AG09319 (cell line): ENCODE data around the gene ELOF1.
A peak's percentile ranks its signal among the peaks of the same experiment; 100 is the strongest.
"Not testable (repeated sequence)": the region's sequence is repeated elsewhere in the genome, so short reads cannot be mapped to it uniquely, and the experiment has no call there.

Experiments
- DNase-seq: peaks from one replicate; pipeline ENCODE4 v3.0.0-alpha.2; 2010; ENCODE audit warnings: low read depth; ENCODE audit errors: extremely low read depth
- TF ChIP-seq, protein P1 (sequence below): IDR thresholded peaks from 2 replicates; pipeline ENCODE4 v1.5.1; 2011; ENCODE audit warnings: low read depth, mild to moderate bottlenecking, inconsistent platforms, low read length, moderate library complexity

Gene ELOF1

DNA sequence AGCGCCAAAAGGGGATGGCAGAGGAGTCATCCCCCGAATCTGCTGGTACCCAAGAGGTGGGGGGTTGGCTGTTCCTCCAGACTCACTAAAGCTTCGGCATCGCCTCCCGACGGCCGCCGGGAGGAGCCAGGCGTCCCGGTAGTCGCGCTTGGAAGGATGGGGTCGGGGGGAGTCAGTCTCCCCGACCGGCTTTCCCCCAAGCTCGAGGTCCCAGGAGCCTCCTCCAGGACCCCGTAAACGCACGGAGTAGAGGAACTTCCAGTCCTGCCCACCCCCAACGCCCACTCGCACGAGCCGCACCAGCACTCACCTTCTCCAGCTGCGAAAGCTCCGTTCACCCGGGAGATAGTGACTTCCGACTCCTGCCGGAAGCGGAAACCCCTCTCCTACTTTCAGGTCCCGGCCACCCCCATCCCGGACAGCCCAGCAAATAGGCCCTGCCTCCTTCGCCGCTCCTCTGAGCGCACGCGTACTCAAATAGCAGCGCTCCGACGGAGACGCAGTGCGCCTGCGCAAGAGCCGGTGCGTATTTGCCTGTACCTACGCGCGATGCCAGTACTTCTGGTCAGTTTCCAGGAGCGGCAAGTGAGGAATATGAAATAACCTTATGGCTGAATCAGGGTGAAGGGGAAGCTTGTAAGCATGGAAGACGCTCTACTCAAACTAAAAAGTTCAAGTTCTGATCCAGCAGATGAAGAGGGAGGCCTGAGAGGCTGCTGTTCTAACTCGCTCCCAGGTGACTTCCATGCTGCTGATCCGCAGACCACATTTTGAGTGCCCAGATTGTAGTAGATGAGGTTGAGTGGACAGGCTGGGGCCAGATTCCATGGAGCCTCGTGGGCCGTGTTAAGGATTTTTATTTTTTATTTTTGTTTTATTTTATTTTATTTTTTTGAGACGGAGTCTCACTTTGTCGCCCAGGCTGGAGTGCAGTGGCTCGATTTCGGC is at the start of gene ELOF1:
ELOF1 (minus strand) TSS at position 350 of the 948 bp plus-strand sequence. CDS start 4,883 bp downstream, outside the sequence.
- DNase-seq = peak; percentile 95
- TF ChIP-seq, protein P1, sequence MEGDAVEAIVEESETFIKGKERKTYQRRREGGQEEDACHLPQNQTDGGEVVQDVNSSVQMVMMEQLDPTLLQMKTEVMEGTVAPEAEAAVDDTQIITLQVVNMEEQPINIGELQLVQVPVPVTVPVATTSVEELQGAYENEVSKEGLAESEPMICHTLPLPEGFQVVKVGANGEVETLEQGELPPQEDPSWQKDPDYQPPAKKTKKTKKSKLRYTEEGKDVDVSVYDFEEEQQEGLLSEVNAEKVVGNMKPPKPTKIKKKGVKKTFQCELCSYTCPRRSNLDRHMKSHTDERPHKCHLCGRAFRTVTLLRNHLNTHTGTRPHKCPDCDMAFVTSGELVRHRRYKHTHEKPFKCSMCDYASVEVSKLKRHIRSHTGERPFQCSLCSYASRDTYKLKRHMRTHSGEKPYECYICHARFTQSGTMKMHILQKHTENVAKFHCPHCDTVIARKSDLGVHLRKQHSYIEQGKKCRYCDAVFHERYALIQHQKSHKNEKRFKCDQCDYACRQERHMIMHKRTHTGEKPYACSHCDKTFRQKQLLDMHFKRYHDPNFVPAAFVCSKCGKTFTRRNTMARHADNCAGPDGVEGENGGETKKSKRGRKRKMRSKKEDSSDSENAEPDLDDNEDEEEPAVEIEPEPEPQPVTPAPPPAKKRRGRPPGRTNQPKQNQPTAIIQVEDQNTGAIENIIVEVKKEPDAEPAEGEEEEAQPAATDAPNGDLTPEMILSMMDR = peak; percentile 27

DNA sequence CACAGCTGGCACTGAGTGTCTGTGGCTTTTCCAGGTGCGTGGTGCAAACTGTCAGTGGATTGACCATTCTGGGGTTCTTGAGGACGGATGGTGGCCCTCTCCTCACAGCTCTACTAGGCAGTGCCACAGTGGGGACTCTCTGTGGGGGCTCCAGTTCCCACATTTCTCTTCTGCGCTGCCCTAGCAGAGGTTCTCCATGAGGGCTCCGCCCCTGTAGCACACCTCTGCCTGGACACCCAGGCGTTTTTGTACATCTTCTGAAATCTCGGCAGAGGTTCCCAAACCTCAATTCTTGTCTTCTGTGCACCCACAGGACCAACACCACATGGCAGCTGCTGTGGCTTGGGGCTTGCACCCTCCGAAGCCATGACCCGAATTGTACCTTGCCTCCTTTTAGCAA is 47.5 kb upstream of the ELOF1 start:
- no peak for DNase-seq
- TF ChIP-seq, protein P1 = no peak

DNA sequence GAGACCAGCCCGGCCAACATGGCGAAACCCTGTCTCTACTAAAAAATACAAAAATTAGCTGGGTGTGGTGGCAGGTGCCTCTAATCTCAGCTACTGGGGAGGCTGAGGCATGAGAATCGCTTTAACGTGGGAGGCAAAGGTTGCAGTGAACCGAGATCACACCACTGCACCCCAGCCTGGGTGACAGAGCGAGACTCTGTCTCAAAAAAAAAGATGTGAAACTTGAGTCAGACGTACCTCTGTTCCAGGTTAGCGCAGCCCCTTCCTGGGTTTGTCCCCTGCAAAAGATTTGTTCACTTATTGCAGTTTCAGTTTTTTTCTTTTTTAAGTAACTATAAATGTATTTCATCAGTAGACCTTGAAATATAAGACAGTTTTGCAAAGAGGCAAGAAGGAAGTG is 40.7 kb upstream of the ELOF1 start:
- DNase-seq = not testable (repeated sequence)

DNA sequence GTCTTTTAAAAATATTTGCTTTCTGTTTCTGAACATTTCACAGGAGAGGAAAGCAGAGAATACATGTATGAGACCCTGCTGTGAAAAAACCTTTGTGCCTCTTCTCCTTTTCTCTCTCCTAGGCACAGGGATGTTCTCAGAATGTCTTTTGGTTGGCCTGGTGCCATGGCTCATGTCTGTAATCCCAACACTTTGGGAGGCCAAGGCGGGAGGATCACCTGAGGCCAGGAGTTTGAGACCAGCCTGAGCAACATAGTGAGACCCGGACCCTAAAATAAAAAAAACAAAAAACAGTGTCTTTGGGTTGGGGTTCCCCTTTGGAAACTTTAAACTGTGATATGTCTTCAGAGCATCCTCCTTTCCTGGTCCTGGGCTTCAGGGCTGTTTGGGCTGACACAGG is 39.7 kb upstream of the ELOF1 start:
- no peak for DNase-seq
- TF ChIP-seq, protein P1 = no peak

DNA sequence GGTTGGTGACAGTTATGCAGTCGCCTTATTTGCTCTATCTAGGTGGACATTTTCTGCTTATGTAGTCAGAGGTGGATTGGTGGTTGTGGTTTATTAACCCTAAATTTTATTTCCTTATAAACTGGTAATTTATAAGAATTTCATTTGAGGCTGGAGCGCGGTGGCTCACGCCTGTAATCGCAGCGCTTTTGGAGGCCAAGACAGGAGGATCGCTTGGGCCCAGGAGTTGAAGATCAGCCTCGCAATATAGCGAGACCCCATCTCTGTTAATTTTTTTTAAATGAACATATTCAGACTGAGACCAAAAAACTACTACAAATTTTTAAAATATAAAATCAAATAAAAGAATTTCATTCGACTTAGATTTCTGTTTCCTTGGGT is 39.1 kb upstream of the ELOF1 start:
- no peak for DNase-seq
- TF ChIP-seq, protein P1 = no peak

DNA sequence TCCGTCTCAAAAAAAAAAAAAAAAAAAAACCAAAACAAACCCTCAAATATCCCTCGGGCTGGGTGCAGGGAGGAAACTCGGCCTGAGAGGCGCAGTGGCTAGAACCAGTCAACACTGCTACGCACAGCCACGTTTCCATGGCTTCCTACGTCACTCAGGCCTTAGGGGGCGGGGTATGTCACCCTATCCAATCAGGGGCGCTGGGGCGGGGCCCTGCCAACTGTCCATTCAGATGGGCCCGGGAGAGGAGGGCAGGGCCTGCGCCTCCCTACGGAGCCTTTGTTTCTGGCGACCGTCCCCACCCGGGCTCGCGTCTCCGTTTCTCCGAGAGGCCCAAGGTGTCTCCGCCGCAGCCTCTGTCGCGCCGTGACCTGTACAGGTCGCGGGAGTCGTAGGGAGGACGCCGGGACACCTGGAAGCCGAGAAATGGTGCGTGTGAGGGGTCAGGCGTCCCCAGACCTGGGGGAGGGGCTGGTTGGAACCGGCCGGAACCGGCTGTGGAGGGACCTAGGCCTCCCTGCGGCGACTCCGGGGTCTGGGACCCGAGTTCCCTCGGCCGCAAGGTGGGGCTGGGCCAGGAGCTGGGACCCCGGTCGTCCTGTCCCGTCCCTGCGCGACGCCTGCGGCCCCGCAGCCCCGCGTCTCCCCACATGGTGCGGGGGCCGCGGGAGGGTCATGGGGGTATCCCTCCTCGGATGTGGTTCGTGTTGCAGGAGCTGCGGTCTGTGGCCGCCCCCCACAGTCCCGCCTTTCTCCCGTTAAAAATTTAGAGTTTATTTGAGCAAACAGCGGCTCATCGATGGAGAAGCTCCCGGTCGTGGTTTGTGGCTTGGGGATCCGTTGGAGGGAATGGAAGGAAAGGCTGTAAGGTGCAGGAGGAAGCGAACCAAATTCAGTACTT is 38.4 kb upstream of the ELOF1 start, which contains the start of gene ZNF627:
ZNF627 (plus strand) TSS at position 282 of the 901 bp plus-strand sequence; CDS start at position 427, 145 bp downstream.
- TF ChIP-seq, protein P1 = no peak
- DNase-seq = peak; percentile 95

DNA sequence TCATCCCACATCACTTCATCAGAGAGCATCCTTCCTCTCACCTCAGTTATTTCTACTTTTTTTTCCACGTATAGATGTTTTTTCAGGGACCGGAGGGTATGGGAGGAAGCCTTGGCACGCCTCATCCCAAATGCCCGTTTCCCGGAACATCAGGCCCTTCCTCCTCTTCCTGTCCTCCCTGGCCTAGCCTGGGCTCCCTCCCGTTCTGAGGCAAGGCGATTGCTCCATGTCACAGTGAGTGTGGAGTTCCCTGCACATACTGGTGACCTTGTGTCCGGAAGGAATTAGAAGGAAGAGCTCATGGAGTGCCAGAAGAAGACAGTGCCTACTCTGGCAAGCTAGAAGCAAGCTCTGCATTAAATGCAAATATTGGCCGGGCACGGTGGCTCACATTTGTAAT is 37.1 kb upstream of the ELOF1 start:
- TF ChIP-seq, protein P1 = no peak
- DNase-seq = no peak
